Measurements from ENCODE around the gene PER3. TPM values are rescaled to one million over a fixed set of nuclear protein-coding genes. Genes with fewer than 3 reads are reported as not detected.

PER3 gene
- polyA plus RNA-seq, 1 donor (not counting 4 experiments of a cell fraction or from before 2014, with no cell fraction given), result 7.0 TPM

DNA sequence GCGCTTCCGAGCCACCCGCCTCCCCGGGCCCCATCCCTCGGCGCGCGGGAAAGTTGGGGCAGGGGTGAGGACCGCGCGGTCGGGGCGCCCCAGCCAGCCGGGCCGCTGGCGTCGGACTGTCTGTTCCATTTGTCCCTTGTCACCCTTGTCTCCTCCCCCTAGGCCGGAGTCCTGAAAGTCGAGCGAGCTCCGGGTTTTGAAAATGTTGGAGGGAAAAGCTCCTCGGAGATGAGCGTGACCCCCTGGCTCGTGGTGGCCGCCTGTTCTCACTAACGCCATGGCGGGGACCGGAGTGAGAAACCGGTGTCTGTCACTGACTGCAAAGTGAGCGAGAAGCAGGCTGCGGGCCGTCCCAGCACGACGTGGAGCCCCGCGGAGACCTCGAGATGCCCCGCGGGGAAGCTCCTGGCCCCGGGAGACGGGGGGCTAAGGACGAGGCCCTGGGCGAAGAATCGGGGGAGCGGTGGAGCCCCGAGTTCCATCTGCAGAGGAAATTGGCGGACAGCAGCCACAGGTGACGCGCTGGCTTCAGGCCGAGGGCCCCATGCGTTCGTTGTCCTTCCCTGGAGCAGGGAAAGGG lies 491 bp downstream of the PER3 start:
- no peaks in the 10 kb centered on the region for H3K9me3 ChIP-seq (ENCODE audit: control insufficient read depth, low read depth, low read length)
- H3K4me2 ChIP-seq (ENCODE audit: control insufficient read depth, extremely low read depth, insufficient read depth, low read depth, low read length), result peak overlapping the region; percentile 70
- peak overlapping the region; percentile 73 for H3K9ac ChIP-seq (ENCODE audit: control insufficient read depth, extremely low read depth, insufficient read depth, low read length)
- no peak for FAIRE-seq
- dilution Hi-C loops (cut with MboI; ENCODE audit: extremely low pct_ligation_motif_present, low sequenced_read_pairs), result no loop called here
- no peak for DNase-seq (ENCODE audit: low read depth, low spot score)
- no peaks in the 10 kb centered on the region for H4K20me1 ChIP-seq (ENCODE audit: control insufficient read depth, extremely low read depth, insufficient read depth, low read length)
- H3K9me1 ChIP-seq (ENCODE audit: control insufficient read depth, extremely low read depth, insufficient read depth, low read length), result no peaks in the 10 kb centered on the region
- peaks cover 7% of the 10 kb centered on the region for H3K4me1 ChIP-seq (ENCODE audit: control insufficient read depth, extremely low read depth, insufficient read depth, low read length)
- peaks cover 7 to 10% of the 10 kb centered on the region in 2 experiments for H3K36me3 ChIP-seq (ENCODE audit: control insufficient read depth in 2 of 2, extremely low read depth in 1 of 2, insufficient read depth in 2 of 2, low read length in 2 of 2)
- peak overlapping the region; percentile 26 for H3K27ac ChIP-seq (ENCODE audit: control insufficient read depth, insufficient read depth, low read length)
- H3K79me2 ChIP-seq (ENCODE audit: control insufficient read depth, insufficient read depth, low read length), result no peaks in the 10 kb centered on the region
- H2AFZ ChIP-seq (ENCODE audit: control insufficient read depth, low read length), result peak overlapping the region; percentile 66
- TF ChIP-seq, protein P1, sequence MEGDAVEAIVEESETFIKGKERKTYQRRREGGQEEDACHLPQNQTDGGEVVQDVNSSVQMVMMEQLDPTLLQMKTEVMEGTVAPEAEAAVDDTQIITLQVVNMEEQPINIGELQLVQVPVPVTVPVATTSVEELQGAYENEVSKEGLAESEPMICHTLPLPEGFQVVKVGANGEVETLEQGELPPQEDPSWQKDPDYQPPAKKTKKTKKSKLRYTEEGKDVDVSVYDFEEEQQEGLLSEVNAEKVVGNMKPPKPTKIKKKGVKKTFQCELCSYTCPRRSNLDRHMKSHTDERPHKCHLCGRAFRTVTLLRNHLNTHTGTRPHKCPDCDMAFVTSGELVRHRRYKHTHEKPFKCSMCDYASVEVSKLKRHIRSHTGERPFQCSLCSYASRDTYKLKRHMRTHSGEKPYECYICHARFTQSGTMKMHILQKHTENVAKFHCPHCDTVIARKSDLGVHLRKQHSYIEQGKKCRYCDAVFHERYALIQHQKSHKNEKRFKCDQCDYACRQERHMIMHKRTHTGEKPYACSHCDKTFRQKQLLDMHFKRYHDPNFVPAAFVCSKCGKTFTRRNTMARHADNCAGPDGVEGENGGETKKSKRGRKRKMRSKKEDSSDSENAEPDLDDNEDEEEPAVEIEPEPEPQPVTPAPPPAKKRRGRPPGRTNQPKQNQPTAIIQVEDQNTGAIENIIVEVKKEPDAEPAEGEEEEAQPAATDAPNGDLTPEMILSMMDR (optimal IDR thresholded peaks at IDR 0.05 in 1 of 3, IDR thresholded peaks at IDR 0.05 in 1 of 3, conservative IDR thresholded peaks at IDR 0.05 in 1 of 3; ENCODE audit: extremely low read depth in 1 of 3, insufficient read depth in 2 of 3, low read length in 3 of 3), result no peak
- no peak for TF ChIP-seq EZH2 (IDR thresholded peaks at IDR 0.05; ENCODE audit: low read length)
- peak overlapping the region; percentile 41 to 66 (median 62) for H3K4me3 ChIP-seq (ENCODE audit: control insufficient read depth in 2 of 3, extremely low read depth in 1 of 3, insufficient read depth in 2 of 3, low read depth in 1 of 3, low read length in 3 of 3)
- no peaks in the 10 kb centered on the region for H3K27me3 ChIP-seq (ENCODE audit: control insufficient read depth, extremely low read depth, insufficient read depth, low read length)

DNA sequence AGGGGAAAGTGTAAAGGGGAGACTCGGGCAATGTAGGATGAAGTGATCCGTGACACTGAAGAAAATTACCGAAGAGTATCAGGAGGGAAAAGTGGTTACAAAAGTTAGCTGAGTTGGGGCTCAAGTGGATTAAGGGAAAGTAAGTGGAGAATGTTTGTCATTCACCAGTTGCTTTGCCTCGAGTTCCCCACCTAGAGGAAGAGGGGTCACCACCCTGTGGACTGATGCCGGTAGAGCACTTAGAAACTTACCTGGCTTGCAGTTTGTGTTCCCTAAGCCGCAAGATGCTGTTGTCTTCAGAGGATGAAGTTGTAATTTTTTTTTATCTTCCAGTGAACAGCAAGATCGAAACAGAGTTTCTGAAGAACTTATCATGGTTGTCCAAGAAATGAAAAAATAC lies 1.0 kb downstream of the PER3 start:
- Histone ChIP-seq H3K4me2 (ENCODE audit: control insufficient read depth, extremely low read depth, insufficient read depth, low read depth, low read length) (peak overlapping the region; percentile 70), H3K4me1 (ENCODE audit: control insufficient read depth, extremely low read depth, insufficient read depth, low read length) (peaks cover 7% of the 10 kb centered on the region), H4K20me1 (ENCODE audit: control insufficient read depth, extremely low read depth, insufficient read depth, low read length) (no peaks in the 10 kb centered on the region), H3K9ac (ENCODE audit: control insufficient read depth, extremely low read depth, insufficient read depth, low read length) (no peak overlapping the region), H3K4me3 (ENCODE audit: control insufficient read depth in 2 of 3, extremely low read depth in 1 of 3, insufficient read depth in 2 of 3, low read depth in 1 of 3, low read length in 3 of 3) (peak overlapping the region in 2 of 3 experiments; percentile 41 to 66), H3K79me2 (ENCODE audit: control insufficient read depth, insufficient read depth, low read length) (no peaks in the 10 kb centered on the region), H3K36me3 (ENCODE audit: control insufficient read depth in 2 of 2, extremely low read depth in 1 of 2, insufficient read depth in 2 of 2, low read length in 2 of 2) (peaks cover 7 to 10% of the 10 kb centered on the region in 2 experiments), H2AFZ (ENCODE audit: control insufficient read depth, low read length) (no peak overlapping the region), H3K9me1 (ENCODE audit: control insufficient read depth, extremely low read depth, insufficient read depth, low read length) (no peaks in the 10 kb centered on the region), H3K27me3 (ENCODE audit: control insufficient read depth, extremely low read depth, insufficient read depth, low read length) (no peaks in the 10 kb centered on the region), H3K9me3 (ENCODE audit: control insufficient read depth, low read depth, low read length) (no peaks in the 10 kb centered on the region), H3K27ac (ENCODE audit: control insufficient read depth, insufficient read depth, low read length) (no peak overlapping the region)
- FAIRE-seq (no peak), DNase-seq (ENCODE audit: low read depth, low spot score) (no peak)
- TF ChIP-seq EZH2 (IDR thresholded peaks at IDR 0.05; ENCODE audit: low read length), result no peak
- TF ChIP-seq, protein P1 (optimal IDR thresholded peaks at IDR 0.05 in 1 of 3, IDR thresholded peaks at IDR 0.05 in 1 of 3, conservative IDR thresholded peaks at IDR 0.05 in 1 of 3; ENCODE audit: extremely low read depth in 1 of 3, insufficient read depth in 2 of 3, low read length in 3 of 3), result no peak
- dilution Hi-C loops (cut with MboI; ENCODE audit: extremely low pct_ligation_motif_present, low sequenced_read_pairs), result no loop called here
